HepG2 (cell line): ENCODE results near the gene CSPG5. TPM values are rescaled to one million over a fixed set of nuclear protein-coding genes. Genes with fewer than 3 reads are reported as not detected.

ENCODE experiments used
- MED8 ChIP-seq: sonication (generic); formaldehyde crosslinking; IDR thresholded peaks from 2 replicates; pipeline ENCODE4 v1.8.1; 2023; ENCODE audit warnings: mild to moderate bottlenecking, missing genetic modification reagents; ENCODE audit not compliant: insufficient replicate concordance
- MTERF4 ChIP-seq: sonication (generic); formaldehyde crosslinking; IDR thresholded peaks from 2 replicates; pipeline ENCODE4 v1.8.0; 2023; ENCODE audit warnings: mild to moderate bottlenecking, missing genetic modification reagents
- NCOA1 ChIP-seq: sonication (generic); formaldehyde crosslinking; IDR thresholded peaks from 2 replicates; pipeline ENCODE4 v1.9.0; 2021; ENCODE audit warnings: missing genetic modification reagents
- SNAPC4 ChIP-seq: sonication (generic); formaldehyde crosslinking; IDR thresholded peaks from 2 replicates; pipeline ENCODE4 v1.4.0; 2020; ENCODE audit warnings: mild to moderate bottlenecking, missing genetic modification reagents
- ZNF383 ChIP-seq: sonication (generic); formaldehyde crosslinking; IDR thresholded peaks from 2 replicates; pipeline ENCODE4 v1.4.0; 2020; ENCODE audit warnings: missing genetic modification reagents, mild to moderate bottlenecking, borderline replicate concordance
- polyA plus RNA-seq, 8 experiments: library from polyadenylated mRNA; depleted of rRNA in 3 of 8; stranded (reverse) in 7 of 8; unstranded in 1 of 8; fragments of >200 nt; fragmentation: Illumina TruSeq in 4 of 8; extraction: Trizol in 4 of 8; gene quantifications; 2 replicates each; pipeline versions ENCODE4 v1.2.1 to v1.2.3, GENCODE V29; 2011 to 2016; ENCODE audit warnings: low read depth in 4 of 8, missing spikeins in 1 of 8, mixed read lengths in 1 of 8; ENCODE audit not compliant: insufficient read depth in 1 of 8
- total RNA-seq, 5 experiments: library from RNA; depleted of rRNA; stranded (reverse); fragments of >200 nt; fragmentation: Illumina TruSeq; extraction: Trizol; gene quantifications; 2 replicates each; pipeline ENCODE4 v1.2.3, GENCODE V29; 2016; ENCODE audit warnings: low read depth in 1 of 5
- TF ChIP-seq, protein P1 (sequence below): sonication (generic); formaldehyde crosslinking; conservative IDR thresholded peaks from 2 replicates; pipeline ENCODE4 v1.4.0; 2020; ENCODE audit warnings: mild to moderate bottlenecking, missing genetic modification reagents, moderate library complexity

CSPG5 gene
- total and polyA plus RNA-seq, 2 of the 13 experiments (the other 11 are each of a cell fraction or from before 2014, with no cell fraction given), result 0.07 to 0.15 TPM

DNA sequence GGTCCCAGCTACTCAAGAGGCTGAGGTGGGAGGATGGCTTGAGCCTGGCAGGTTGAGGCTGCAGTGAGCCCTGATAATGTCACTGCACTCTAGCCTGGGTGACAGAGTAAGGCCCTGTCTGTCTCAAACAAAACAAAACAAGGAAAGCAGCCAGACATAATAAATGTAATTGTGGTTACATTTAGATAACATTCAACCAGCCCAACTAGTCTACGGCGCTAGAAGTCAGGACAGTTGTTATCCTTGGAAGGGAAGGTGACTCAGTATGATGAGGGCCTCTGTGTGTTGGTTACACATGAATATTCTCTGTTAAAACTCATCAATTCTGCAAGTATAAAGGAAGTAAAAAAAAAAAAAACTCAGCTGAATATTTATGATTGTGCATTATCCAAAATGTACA is 27.0 kb upstream of the CSPG5 start (continued):
- TF ChIP-seq SNAPC4 (CRISPR knock-in tag) (no peak), MED8 (CRISPR knock-in tag) (no peak), MTERF4 (CRISPR knock-in tag) (no peak), ZNF383 (CRISPR knock-in tag) (no peak), NCOA1 (CRISPR knock-in tag) (no peak)
- TF ChIP-seq, protein P1, sequence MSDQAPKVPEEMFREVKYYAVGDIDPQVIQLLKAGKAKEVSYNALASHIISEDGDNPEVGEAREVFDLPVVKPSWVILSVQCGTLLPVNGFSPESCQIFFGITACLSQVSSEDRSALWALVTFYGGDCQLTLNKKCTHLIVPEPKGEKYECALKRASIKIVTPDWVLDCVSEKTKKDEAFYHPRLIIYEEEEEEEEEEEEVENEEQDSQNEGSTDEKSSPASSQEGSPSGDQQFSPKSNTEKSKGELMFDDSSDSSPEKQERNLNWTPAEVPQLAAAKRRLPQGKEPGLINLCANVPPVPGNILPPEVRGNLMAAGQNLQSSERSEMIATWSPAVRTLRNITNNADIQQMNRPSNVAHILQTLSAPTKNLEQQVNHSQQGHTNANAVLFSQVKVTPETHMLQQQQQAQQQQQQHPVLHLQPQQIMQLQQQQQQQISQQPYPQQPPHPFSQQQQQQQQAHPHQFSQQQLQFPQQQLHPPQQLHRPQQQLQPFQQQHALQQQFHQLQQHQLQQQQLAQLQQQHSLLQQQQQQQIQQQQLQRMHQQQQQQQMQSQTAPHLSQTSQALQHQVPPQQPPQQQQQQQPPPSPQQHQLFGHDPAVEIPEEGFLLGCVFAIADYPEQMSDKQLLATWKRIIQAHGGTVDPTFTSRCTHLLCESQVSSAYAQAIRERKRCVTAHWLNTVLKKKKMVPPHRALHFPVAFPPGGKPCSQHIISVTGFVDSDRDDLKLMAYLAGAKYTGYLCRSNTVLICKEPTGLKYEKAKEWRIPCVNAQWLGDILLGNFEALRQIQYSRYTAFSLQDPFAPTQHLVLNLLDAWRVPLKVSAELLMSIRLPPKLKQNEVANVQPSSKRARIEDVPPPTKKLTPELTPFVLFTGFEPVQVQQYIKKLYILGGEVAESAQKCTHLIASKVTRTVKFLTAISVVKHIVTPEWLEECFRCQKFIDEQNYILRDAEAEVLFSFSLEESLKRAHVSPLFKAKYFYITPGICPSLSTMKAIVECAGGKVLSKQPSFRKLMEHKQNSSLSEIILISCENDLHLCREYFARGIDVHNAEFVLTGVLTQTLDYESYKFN (CRISPR knock-in tag), result no peak
